WTC11 (cell line): ENCODE measurements around the gene CACNG4. TPM values are rescaled to one million over a fixed set of nuclear protein-coding genes. Genes with fewer than 3 reads are reported as not detected.

Experiments used
- ATAC-seq: fragments of 200-7000 bp; cut with Tn5 transposase; 2 replicates; pipeline ENCODE4 v1.10.0; 2021; ENCODE audit warnings: mild to moderate bottlenecking, moderate library complexity
- CTCF ChIA-PET: fragments of 300-600 bp; sonication (Branson Sonifier 250); formaldehyde crosslinking; loops from one replicate; lab custom pipeline; 2021; ENCODE audit warnings: antibody characterized with exemption; lab: Charles Lee
- POLR2A ChIA-PET: fragments of 350-600 bp; sonication (Branson Sonifier 250); formaldehyde crosslinking; loops from one replicate; lab custom pipeline; 2021; ENCODE audit warnings: antibody characterized with exemption; lab: Charles Lee
- DNase-seq: peaks from one replicate; pipeline ENCODE4 v3.0.0; 2021; ENCODE audit warnings: low spot score
- H3K27ac Mint-ChIP-seq: 2 replicates; pipeline ENCODE4 v1.8.0; 2021; ENCODE audit warnings: mixed read lengths
- H3K27me3 Mint-ChIP-seq: 2 replicates; pipeline ENCODE4 v1.8.0; 2021; ENCODE audit warnings: low read depth, mild to moderate bottlenecking, moderate library complexity, mixed read lengths
- H3K36me3 Mint-ChIP-seq: 2 replicates; pipeline ENCODE4 v1.8.0; 2021; ENCODE audit warnings: mixed read lengths
- H3K4me1 Mint-ChIP-seq: 2 replicates; pipeline ENCODE4 v1.8.0; 2022; ENCODE audit warnings: mixed read lengths
- H3K4me3 Mint-ChIP-seq: 2 replicates; pipeline ENCODE4 v1.8.0; 2021; ENCODE audit warnings: mild to moderate bottlenecking, moderate library complexity, mixed read lengths
- H3K9me3 Mint-ChIP-seq: 2 replicates; pipeline ENCODE4 v1.8.0; 2021; ENCODE audit warnings: mixed read lengths
- CDX4 ChIP-seq: fragments of 250-450 bp; sonication (Bioruptor Pico); IDR thresholded peaks from 2 replicates; pipeline ENCODE4 v1.9.0; 2021; ENCODE audit warnings: moderate library complexity, mild to moderate bottlenecking, inconsistent platforms, borderline replicate concordance
- CREB1 ChIP-seq: sonication (generic); formaldehyde crosslinking; IDR thresholded peaks from 2 replicates; pipeline ENCODE4 v1.8.0; 2023; ENCODE audit warnings: mild to moderate bottlenecking, missing genetic modification reagents
- CTCF ChIP-seq: fragments of 200-600 bp; IDR thresholded peaks from 2 replicates; pipeline ENCODE4 v1.8.0; 2022; ENCODE audit warnings: antibody characterized with exemption
- ERG ChIP-seq: fragments of 250-450 bp; sonication (Bioruptor Pico); IDR thresholded peaks from 2 replicates; pipeline ENCODE4 v1.8.0; 2021; ENCODE audit warnings: mild to moderate bottlenecking
- GTF2I ChIP-seq: fragments of 250-450 bp; sonication (Bioruptor Pico); conservative IDR thresholded peaks from 2 replicates; pipeline ENCODE4 v1.4.0; 2021; ENCODE audit warnings: mild to moderate bottlenecking
- IRF2 ChIP-seq: sonication (generic); formaldehyde crosslinking; IDR thresholded peaks from 2 replicates; pipeline ENCODE4 v1.8.0; 2022; ENCODE audit warnings: low read depth, missing genetic modification reagents, borderline replicate concordance
- JAZF1 ChIP-seq: fragments of 250-450 bp; sonication (Bioruptor Pico); IDR thresholded peaks from 2 replicates; pipeline ENCODE4 v1.9.0; 2021; ENCODE audit warnings: moderate library complexity, mild to moderate bottlenecking, inconsistent platforms
- MXD4 ChIP-seq: fragments of 250-450 bp; sonication (Bioruptor Pico); IDR thresholded peaks from 2 replicates; pipeline ENCODE4 v1.8.0; 2021; ENCODE audit warnings: mild to moderate bottlenecking, moderate library complexity, borderline replicate concordance
- OVOL2 ChIP-seq: fragments of 250-450 bp; sonication (Bioruptor Pico); IDR thresholded peaks from 2 replicates; pipeline ENCODE4 v1.9.0; 2021; ENCODE audit warnings: mild to moderate bottlenecking, borderline replicate concordance
- PREB ChIP-seq: sonication (generic); formaldehyde crosslinking; IDR thresholded peaks from 2 replicates; pipeline ENCODE4 v1.8.1; 2022; ENCODE audit warnings: mild to moderate bottlenecking, missing genetic modification reagents, moderate library complexity, borderline replicate concordance
- RELA ChIP-seq: sonication (generic); formaldehyde crosslinking; IDR thresholded peaks from 2 replicates; pipeline ENCODE4 v1.8.1; 2022; ENCODE audit warnings: missing genetic modification reagents, mild to moderate bottlenecking, borderline replicate concordance
- RORB ChIP-seq: fragments of 250-450 bp; sonication (Bioruptor Pico); IDR thresholded peaks from 2 replicates; pipeline ENCODE4 v1.9.0; 2021; ENCODE audit warnings: mild to moderate bottlenecking
- USF1 ChIP-seq: sonication (generic); formaldehyde crosslinking; IDR thresholded peaks from 2 replicates; pipeline ENCODE4 v1.8.0; 2022; ENCODE audit warnings: mild to moderate bottlenecking, missing genetic modification reagents
- ZBTB21 ChIP-seq: sonication (generic); formaldehyde crosslinking; IDR thresholded peaks from 2 replicates; pipeline ENCODE4 v1.8.1; 2023; ENCODE audit warnings: mild to moderate bottlenecking, missing genetic modification reagents, borderline replicate concordance
- ZNF232 ChIP-seq: sonication (generic); formaldehyde crosslinking; IDR thresholded peaks from 2 replicates; pipeline ENCODE4 v1.8.0; 2022; ENCODE audit warnings: mild to moderate bottlenecking, missing genetic modification reagents
- ZNF263 ChIP-seq: sonication (generic); formaldehyde crosslinking; IDR thresholded peaks from 2 replicates; pipeline ENCODE4 v1.8.1; 2022; ENCODE audit warnings: low read depth, mild to moderate bottlenecking, moderate library complexity, missing genetic modification reagents
- ZNF281 ChIP-seq: sonication (generic); formaldehyde crosslinking; IDR thresholded peaks from 2 replicates; pipeline ENCODE4 v1.8.0; 2023; ENCODE audit warnings: mild to moderate bottlenecking, missing genetic modification reagents
- ZNF416 ChIP-seq: fragments of 250-450 bp; sonication (Bioruptor Pico); IDR thresholded peaks from 2 replicates; pipeline ENCODE4 v1.9.0; 2021; ENCODE audit warnings: mild to moderate bottlenecking, inconsistent platforms
- ZNF423 ChIP-seq: fragments of 250-450 bp; sonication (Bioruptor Pico); IDR thresholded peaks from 2 replicates; pipeline ENCODE4 v2.1.2; 2022; ENCODE audit warnings: mild to moderate bottlenecking, moderate library complexity
- ZNF425 ChIP-seq: fragments of 250-450 bp; sonication (Bioruptor Pico); conservative IDR thresholded peaks from 2 replicates; pipeline ENCODE4 v1.9.0; 2021; ENCODE audit warnings: mild to moderate bottlenecking
- ZNF671 ChIP-seq: fragments of 250-450 bp; sonication (Bioruptor Pico); IDR thresholded peaks from 2 replicates; pipeline ENCODE4 v1.8.0; 2021; ENCODE audit warnings: mild to moderate bottlenecking
- total RNA-seq: library from RNA; stranded (reverse); gene quantifications from 3 replicates; pipeline ENCODE4 v1.2.3, GENCODE V29; 2021

CACNG4 gene
- total RNA-seq, 1 experiment from 2014 or later, result 3.4 TPM

GRCh38 chr17:66989076-66989475, 24.6 kb downstream of the CACNG4 start (continued):
- TF ChIP-seq JAZF1 (CRISPR knock-in tag) (no peak), ZNF416 (CRISPR knock-in tag) (no peak), ZNF423 (CRISPR knock-in tag) (no peak), OVOL2 (CRISPR knock-in tag) (no peak)

- ChIA-PET POLR2A (no interaction called here), CTCF (interaction anchor here (0.7 to 2.3 kb wide), 4 partner anchors 15 to 827 kb away, joined by 3 to 12 read pairs (median 3); no protein-coding TSS in a partner anchor)
- no peaks in the 10 kb centered on the region for H3K9me3 Mint-ChIP-seq
- TF ChIP-seq IRF2 (CRISPR knock-in tag) (no peak), RELA (CRISPR knock-in tag) (no peak), USF1 (CRISPR knock-in tag) (no peak), ZNF425 (CRISPR knock-in tag) (no peak), ZNF232 (no peak), ERG (CRISPR knock-in tag) (no peak), ZNF263 (CRISPR knock-in tag) (no peak), ZNF671 (no peak), CTCF (no peak), ZNF281 (CRISPR knock-in tag) (no peak), RORB (no peak), ZBTB21 (CRISPR knock-in tag) (no peak), CDX4 (CRISPR knock-in tag) (no peak), PREB (CRISPR knock-in tag) (no peak), MXD4 (CRISPR knock-in tag) (no peak), GTF2I (no peak), CREB1 (CRISPR knock-in tag) (no peak)
- H3K27ac Mint-ChIP-seq, result no peak overlapping the region
- ATAC-seq (no peak), DNase-seq (no peak)
- no peaks in the 10 kb centered on the region for H3K36me3 Mint-ChIP-seq
- no peak overlapping the region for H3K4me3 Mint-ChIP-seq
- peaks cover 3% of the 10 kb centered on the region; the same call in 1 of the 2 replicates for H3K27me3 Mint-ChIP-seq
- H3K4me1 Mint-ChIP-seq, result no peaks in the 10 kb centered on the region
Measured at GRCh38 chr17:66989579-66989978, 25.1 kb downstream of the CACNG4 start.
